CD14-positive monocyte (primary cell): ENCODE data around the gene GALNT1. TPM values are rescaled to one million over a fixed set of nuclear protein-coding genes. Genes with fewer than 3 reads are reported as not detected.

ENCODE experiments used
- DNase-seq, 3 donors: peaks; one replicate each; pipeline ENCODE4 v3.0.0-alpha.2; 2011 to 2022
- H2AFZ ChIP-seq: 2 replicates; pipeline ENCODE4 v1.6.0; 2012; ENCODE audit warnings: mild to moderate bottlenecking, low read depth, low read length, inconsistent platforms; ENCODE audit not compliant: insufficient read depth, poor library complexity, severe bottlenecking
- H3K27ac ChIP-seq, 2 donors: 1 replicate in 1 of 2; 2 replicates in 1 of 2; pipeline ENCODE4 v1.5.1; 2012 to 2013; ENCODE audit warnings: low read length in 2 of 2, control low read depth in 1 of 2, inconsistent platforms in 1 of 2, low read depth in 1 of 2, mild to moderate bottlenecking in 1 of 2
- H3K27me3 ChIP-seq, 2 donors: one replicate each; pipeline versions ENCODE4 v1.6.0 to v1.6.1; 2011 to 2013; ENCODE audit warnings: low read length in 2 of 2; ENCODE audit not compliant: control insufficient read depth in 2 of 2, insufficient read depth in 2 of 2
- H3K36me3 ChIP-seq, 2 donors: replicated peaks in 1 of 2; 1 replicate in 1 of 2; 2 replicates in 1 of 2; pipeline versions ENCODE4 v1.5.1 to v1.6.1; 2012 to 2013; ENCODE audit warnings: low read length in 2 of 2, control low read depth in 1 of 2, inconsistent platforms in 1 of 2, mild to moderate bottlenecking in 1 of 2; ENCODE audit not compliant: insufficient read depth in 2 of 2, control insufficient read depth in 1 of 2
- H3K4me1 ChIP-seq, 2 donors: 1 replicate in 1 of 2; 2 replicates in 1 of 2; pipeline versions ENCODE4 v1.5.1 to v1.6.1; 2012 to 2013; ENCODE audit warnings: low read length in 2 of 2, control low read depth in 1 of 2, inconsistent platforms in 1 of 2, mild to moderate bottlenecking in 1 of 2, moderate library complexity in 1 of 2; ENCODE audit not compliant: insufficient read depth in 2 of 2, control insufficient read depth in 1 of 2
- H3K4me2 ChIP-seq: replicated peaks from 2 replicates; pipeline ENCODE3; 2012; ENCODE audit warnings: low read length, moderate library complexity, mild to moderate bottlenecking; ENCODE audit not compliant: poor library complexity, severe bottlenecking; ENCODE audit errors: extremely low read depth
- H3K4me3 ChIP-seq, 3 experiments: fragments of 200-600 bp in 1 of 3; sonication (generic) in 1 of 3; replicated peaks in 1 of 3; 1 replicate in 2 of 3; 2 replicates in 1 of 3; pipeline ENCODE4 v1.5.1; 2011 to 2013; ENCODE audit warnings: low read length in 3 of 3, mild to moderate bottlenecking in 3 of 3, control low read depth in 2 of 3, low read depth in 2 of 3, inconsistent platforms in 1 of 3, moderate library complexity in 1 of 3
- H3K79me2 ChIP-seq: 2 replicates; pipeline ENCODE4 v1.6.0; 2012; ENCODE audit warnings: mild to moderate bottlenecking, control low read depth, inconsistent platforms, low read length, moderate library complexity; ENCODE audit not compliant: insufficient read depth
- H3K9ac ChIP-seq: 2 replicates; pipeline ENCODE4 v1.6.0; 2017; ENCODE audit warnings: low read length, mild to moderate bottlenecking; ENCODE audit not compliant: insufficient read depth, poor library complexity, severe bottlenecking
- H3K9me3 ChIP-seq, 2 donors: replicated peaks in 1 of 2; 1 replicate in 1 of 2; 2 replicates in 1 of 2; pipeline versions ENCODE4 v1.5.1 to v1.6.1; 2012 to 2013; ENCODE audit warnings: low read length in 2 of 2, control low read depth in 1 of 2; ENCODE audit not compliant: control insufficient read depth in 1 of 2, insufficient read depth in 1 of 2
- H4K20me1 ChIP-seq: 2 replicates; pipeline ENCODE4 v1.6.0; 2012; ENCODE audit warnings: mild to moderate bottlenecking, low read length, control low read depth, moderate library complexity; ENCODE audit not compliant: insufficient read depth
- H3K27ac Mint-ChIP-seq, 7 donors: one replicate each; pipeline ENCODE4 v1.8.0; 2020; ENCODE audit warnings: mild to moderate bottlenecking in 7 of 7, mixed read lengths in 7 of 7, moderate library complexity in 6 of 7, inconsistent platforms in 2 of 7
- H3K27me3 Mint-ChIP-seq, 3 donors: one replicate each; pipeline ENCODE4 v1.8.0; 2021 to 2022; ENCODE audit warnings: low read depth in 3 of 3, mild to moderate bottlenecking in 3 of 3, mixed read lengths in 3 of 3, moderate library complexity in 3 of 3, inconsistent platforms in 1 of 3
- H3K36me3 Mint-ChIP-seq, 2 donors: one replicate each; pipeline ENCODE4 v1.8.0; 2020; ENCODE audit warnings: mixed read lengths in 2 of 2, inconsistent platforms in 1 of 2, mild to moderate bottlenecking in 1 of 2
- H3K4me1 Mint-ChIP-seq: one replicate; pipeline ENCODE4 v1.8.0; 2020; ENCODE audit warnings: mild to moderate bottlenecking, mixed read lengths
- H3K4me3 Mint-ChIP-seq, 2 donors: one replicate each; pipeline ENCODE4 v1.8.0; 2020; ENCODE audit warnings: mild to moderate bottlenecking in 2 of 2, mixed read lengths in 2 of 2, moderate library complexity in 1 of 2
- H3K9me3 Mint-ChIP-seq, 7 donors: one replicate each; pipeline ENCODE4 v1.8.0; 2020 to 2022; ENCODE audit warnings: mixed read lengths in 7 of 7, mild to moderate bottlenecking in 6 of 7, moderate library complexity in 6 of 7, inconsistent platforms in 2 of 7
- WGBS: methylation state at CpG from one replicate; pipeline ENCODE4 v1.1.5; 2013; ENCODE audit warnings: missing lambda C conversion rate; ENCODE audit not compliant: insufficient coverage; 5-methylcytosine and 5-hydroxymethylcytosine counted together
- intact Hi-C, 2 donors: fragments of 100-400 bp; cut with micrococcal nuclease; formaldehyde crosslinking; loops; one replicate each; pipeline versions ENCODE4 v1.15.0 to v1.15.1; 2023
- polyA plus RNA-seq, 3 donors: library from polyadenylated mRNA; depleted of rRNA in 1 of 3; unstranded in 2 of 3; stranded (reverse) in 1 of 3; fragments of 300-500 nt in 2 of 3; fragments of >200 nt in 1 of 3; fragmentation: Illumina TruSeq in 2 of 3; gene quantifications; 1 replicate in 2 of 3; 2 replicates in 1 of 3; pipeline ENCODE4 v1.2.3, GENCODE V29; 2012 to 2021
- TF ChIP-seq, protein P1 (sequence below): fragments of 200-600 bp; IDR thresholded peaks from one replicate; pipeline ENCODE4 v1.8.0; 2022; ENCODE audit warnings: antibody characterized with exemption, mild to moderate bottlenecking

Gene GALNT1
- polyA plus RNA-seq, 3 donors, result 16.8 to 58.5 (median 22.9) TPM

DNA sequence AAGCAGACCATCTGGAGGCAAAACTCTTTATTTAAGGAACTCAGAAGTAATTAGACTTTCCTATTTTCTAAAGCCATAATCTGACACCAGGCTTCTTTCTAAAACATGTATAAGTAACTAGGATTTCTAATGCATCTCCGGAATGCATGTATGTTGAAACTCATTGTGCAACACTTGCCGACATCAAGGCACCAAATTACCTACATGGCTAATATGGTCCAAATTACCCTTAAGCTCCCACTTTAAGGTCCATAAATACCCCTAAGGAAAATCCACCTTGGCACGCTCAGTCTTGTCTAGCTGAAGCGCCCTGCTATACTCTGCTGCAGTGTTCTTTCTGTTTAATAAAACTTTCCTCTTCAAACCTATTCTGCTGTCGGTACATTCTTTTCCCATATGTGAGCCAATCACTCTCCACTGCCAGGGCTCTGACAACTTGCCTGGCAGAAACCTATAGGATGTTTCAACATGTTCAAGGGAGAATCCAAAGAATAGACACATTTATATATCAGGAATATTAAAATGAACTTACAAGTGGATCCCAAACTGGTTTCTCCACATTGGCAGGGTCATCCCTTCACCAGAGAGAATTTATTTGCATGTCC lies 171.9 kb downstream of the GALNT1 start:
- WGBS, result 90% methylated on average over 3 of the region's 5 CpGs
- H3K79me2 ChIP-seq, result no peaks in the 10 kb centered on the region
- Mint-ChIP-seq H3K27me3 (peaks cover 0 to 5% (median 3%) of the 10 kb centered on the region in 3 donors), H3K4me1 (peaks cover 2% of the 10 kb centered on the region), H3K9me3 (peaks cover 0 to 4% (median 0%) of the 10 kb centered on the region in 7 donors), H3K4me3 (no peak overlapping the region), H3K36me3 (no peaks in the 10 kb centered on the region), H3K27ac (no peak overlapping the region)
- no peaks in the 10 kb centered on the region for H4K20me1 ChIP-seq
- TF ChIP-seq, protein P1, sequence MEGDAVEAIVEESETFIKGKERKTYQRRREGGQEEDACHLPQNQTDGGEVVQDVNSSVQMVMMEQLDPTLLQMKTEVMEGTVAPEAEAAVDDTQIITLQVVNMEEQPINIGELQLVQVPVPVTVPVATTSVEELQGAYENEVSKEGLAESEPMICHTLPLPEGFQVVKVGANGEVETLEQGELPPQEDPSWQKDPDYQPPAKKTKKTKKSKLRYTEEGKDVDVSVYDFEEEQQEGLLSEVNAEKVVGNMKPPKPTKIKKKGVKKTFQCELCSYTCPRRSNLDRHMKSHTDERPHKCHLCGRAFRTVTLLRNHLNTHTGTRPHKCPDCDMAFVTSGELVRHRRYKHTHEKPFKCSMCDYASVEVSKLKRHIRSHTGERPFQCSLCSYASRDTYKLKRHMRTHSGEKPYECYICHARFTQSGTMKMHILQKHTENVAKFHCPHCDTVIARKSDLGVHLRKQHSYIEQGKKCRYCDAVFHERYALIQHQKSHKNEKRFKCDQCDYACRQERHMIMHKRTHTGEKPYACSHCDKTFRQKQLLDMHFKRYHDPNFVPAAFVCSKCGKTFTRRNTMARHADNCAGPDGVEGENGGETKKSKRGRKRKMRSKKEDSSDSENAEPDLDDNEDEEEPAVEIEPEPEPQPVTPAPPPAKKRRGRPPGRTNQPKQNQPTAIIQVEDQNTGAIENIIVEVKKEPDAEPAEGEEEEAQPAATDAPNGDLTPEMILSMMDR, result no peak
- H3K27me3 ChIP-seq, result no peaks in the 10 kb centered on the region
- intact Hi-C loops, result loop anchor here (10.0 kb wide), 1 partner anchor 531 kb away; no protein-coding TSS in a partner anchor
- no peak overlapping the region for H3K9ac ChIP-seq
- no peak overlapping the region for H2AFZ ChIP-seq
- no peaks in the 10 kb centered on the region for H3K4me1 ChIP-seq
- no peak overlapping the region for H3K4me2 ChIP-seq
- H3K4me3 ChIP-seq, result no peak overlapping the region
- DNase-seq, result no peak
- no peaks in the 10 kb centered on the region for H3K36me3 ChIP-seq
- H3K27ac ChIP-seq, result no peak overlapping the region
- H3K9me3 ChIP-seq, result no peaks in the 10 kb centered on the region

DNA sequence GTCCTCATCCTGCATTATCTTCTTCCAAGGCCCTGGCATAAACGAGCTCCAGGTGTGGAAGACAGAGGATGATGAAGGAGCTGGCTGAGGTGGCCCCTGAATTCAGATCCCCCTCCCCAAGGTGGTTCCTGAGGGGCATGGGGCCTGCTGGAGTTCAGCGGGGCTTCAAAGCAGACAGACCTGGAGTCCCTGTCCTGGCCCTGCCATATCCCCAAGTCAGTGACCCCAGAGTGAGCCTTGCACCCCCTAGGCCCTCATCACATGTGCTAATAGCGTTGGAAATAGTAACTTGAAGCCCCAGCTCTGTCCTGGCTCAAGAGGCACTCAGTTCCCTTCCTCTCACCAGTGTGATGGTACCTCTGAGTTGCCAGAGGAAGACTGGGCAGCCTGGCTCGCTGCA lies 172.9 kb downstream of the GALNT1 start:
- no peak overlapping the region for H3K27ac ChIP-seq
- Mint-ChIP-seq H3K27ac (peak overlapping the region in 1 of 7 donors; percentile 56), H3K4me1 (peaks cover 7% of the 10 kb centered on the region), H3K27me3 (peaks cover 0 to 5% (median 3%) of the 10 kb centered on the region in 3 donors), H3K36me3 (no peaks in the 10 kb centered on the region), H3K4me3 (no peak overlapping the region), H3K9me3 (peaks cover 0 to 4% (median 0%) of the 10 kb centered on the region in 7 donors)
- H3K9me3 ChIP-seq, result no peaks in the 10 kb centered on the region
- DNase-seq, result no peak
- no peaks in the 10 kb centered on the region for H3K27me3 ChIP-seq
- H3K4me2 ChIP-seq, result no peak overlapping the region
- H4K20me1 ChIP-seq, result no peaks in the 10 kb centered on the region
- H3K4me3 ChIP-seq, result no peak overlapping the region
- no peak overlapping the region for H3K9ac ChIP-seq
- H3K4me1 ChIP-seq, result peaks cover 0 to 4% of the 10 kb centered on the region in 2 donors
- TF ChIP-seq, protein P1, result no peak
- H3K79me2 ChIP-seq, result no peaks in the 10 kb centered on the region
- H3K36me3 ChIP-seq, result no peaks in the 10 kb centered on the region
- intact Hi-C loops, result loop anchor here (10.0 kb wide), 1 partner anchor 530 kb away; no protein-coding TSS in a partner anchor
- H2AFZ ChIP-seq, result no peak overlapping the region
- WGBS, result 69% methylated on average over 1 of the region's 4 CpGs
